ENCODE data around the gene ZNF154.

ZNF154 gene

DNA sequence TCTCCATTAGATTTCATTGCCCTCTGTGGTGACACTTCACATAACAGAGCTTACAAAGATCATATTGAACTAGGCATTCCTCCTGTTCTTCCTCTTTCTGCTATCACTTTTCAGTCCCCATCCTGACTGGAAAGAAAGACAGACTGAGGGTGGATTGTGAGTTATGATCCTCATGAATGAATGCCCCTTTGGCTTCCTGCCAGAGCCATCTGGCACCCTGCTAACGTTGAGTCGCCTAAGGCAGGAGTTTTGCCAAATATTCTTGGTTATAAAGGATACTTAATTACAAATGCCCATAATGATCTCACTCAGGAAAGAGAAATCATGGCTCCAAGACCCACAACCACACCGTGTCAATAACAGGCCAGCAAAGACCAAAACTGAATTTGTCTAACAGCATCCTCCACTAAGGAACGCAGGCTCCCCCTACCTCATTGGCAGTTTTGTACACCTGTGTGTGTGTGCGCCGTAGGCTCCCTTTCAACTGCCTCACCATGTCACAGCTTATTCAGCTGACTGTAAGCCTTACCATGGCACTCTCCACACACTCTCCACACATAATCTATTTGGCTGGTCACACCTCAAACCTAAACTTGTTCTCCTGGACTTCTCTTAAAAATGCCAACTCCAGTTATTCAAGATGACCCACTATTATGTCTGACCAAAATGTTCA is 60.5 kb downstream of the ZNF154 start:
- no peak overlapping the region for H3K27ac ChIP-seq
- TF ChIP-seq, protein P1, sequence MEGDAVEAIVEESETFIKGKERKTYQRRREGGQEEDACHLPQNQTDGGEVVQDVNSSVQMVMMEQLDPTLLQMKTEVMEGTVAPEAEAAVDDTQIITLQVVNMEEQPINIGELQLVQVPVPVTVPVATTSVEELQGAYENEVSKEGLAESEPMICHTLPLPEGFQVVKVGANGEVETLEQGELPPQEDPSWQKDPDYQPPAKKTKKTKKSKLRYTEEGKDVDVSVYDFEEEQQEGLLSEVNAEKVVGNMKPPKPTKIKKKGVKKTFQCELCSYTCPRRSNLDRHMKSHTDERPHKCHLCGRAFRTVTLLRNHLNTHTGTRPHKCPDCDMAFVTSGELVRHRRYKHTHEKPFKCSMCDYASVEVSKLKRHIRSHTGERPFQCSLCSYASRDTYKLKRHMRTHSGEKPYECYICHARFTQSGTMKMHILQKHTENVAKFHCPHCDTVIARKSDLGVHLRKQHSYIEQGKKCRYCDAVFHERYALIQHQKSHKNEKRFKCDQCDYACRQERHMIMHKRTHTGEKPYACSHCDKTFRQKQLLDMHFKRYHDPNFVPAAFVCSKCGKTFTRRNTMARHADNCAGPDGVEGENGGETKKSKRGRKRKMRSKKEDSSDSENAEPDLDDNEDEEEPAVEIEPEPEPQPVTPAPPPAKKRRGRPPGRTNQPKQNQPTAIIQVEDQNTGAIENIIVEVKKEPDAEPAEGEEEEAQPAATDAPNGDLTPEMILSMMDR (IDR thresholded peaks at IDR 0.05; ENCODE audit: low read depth, low read length): no peak
- H3K27me3 ChIP-seq (ENCODE audit: insufficient read depth, low read depth, severe bottlenecking): no peaks in the 10 kb centered on the region
- H3K36me3 ChIP-seq: peaks cover 6% of the 10 kb centered on the region; the same call in 1 of the 2 replicates
- no peak overlapping the region for H3K4me3 ChIP-seq (ENCODE audit: low read depth, low read length)
- DNase-seq: no peak
- H3K9me3 ChIP-seq (ENCODE audit: severe bottlenecking): no peaks in the 10 kb centered on the region
